GM23248 (cell line): Measurements from ENCODE around the gene RBMS1. TPM values are rescaled to one million over a fixed set of nuclear protein-coding genes. Genes with fewer than 3 reads are reported as not detected.

Experiments used
- DNase-seq: peaks from one replicate; pipeline ENCODE4 v3.0.0-alpha.2; 2015
- H2AFZ ChIP-seq: fragments of 200-600 bp; sonication (generic); 2 replicates; pipeline ENCODE4 v1.6.1; 2016; ENCODE audit warnings: antibody characterized with exemption
- H3F3A ChIP-seq: fragments of 200-600 bp; sonication (generic); 2 replicates; pipeline ENCODE4 v1.6.1; 2016; ENCODE audit warnings: mild to moderate bottlenecking, antibody characterized with exemption, mixed run types; ENCODE audit not compliant: insufficient read depth
- H3K27ac ChIP-seq: fragments of 200-600 bp; sonication (generic); 2 replicates; pipeline ENCODE4 v1.5.1; 2016; ENCODE audit warnings: mild to moderate bottlenecking
- H3K27me3 ChIP-seq: fragments of 200-600 bp; sonication (generic); replicated peaks from 2 replicates; pipeline ENCODE4 v1.6.1; 2016; ENCODE audit warnings: mild to moderate bottlenecking; ENCODE audit not compliant: insufficient read depth
- H3K36me3 ChIP-seq: fragments of 200-600 bp; sonication (generic); 2 replicates; pipeline ENCODE4 v1.6.1; 2016; ENCODE audit warnings: low read depth, mild to moderate bottlenecking
- H3K4me1 ChIP-seq: fragments of 200-600 bp; sonication (generic); 2 replicates; pipeline ENCODE4 v1.6.1; 2016; ENCODE audit warnings: mild to moderate bottlenecking; ENCODE audit not compliant: insufficient read depth
- H3K4me2 ChIP-seq: fragments of 200-600 bp; sonication (generic); one replicate; pipeline ENCODE4 v1.6.1; 2016; ENCODE audit warnings: mild to moderate bottlenecking; ENCODE audit not compliant: unreplicated experiment
- H3K4me3 ChIP-seq: fragments of 200-600 bp; sonication (generic); 2 replicates; pipeline ENCODE4 v1.5.1; 2016; ENCODE audit warnings: mild to moderate bottlenecking
- H3K79me2 ChIP-seq: fragments of 200-600 bp; sonication (generic); 2 replicates; pipeline ENCODE4 v1.6.1; 2016; ENCODE audit warnings: mild to moderate bottlenecking; ENCODE audit not compliant: insufficient read depth
- H3K9ac ChIP-seq: fragments of 200-600 bp; sonication (generic); 2 replicates; pipeline ENCODE4 v1.6.1; 2016; ENCODE audit warnings: mild to moderate bottlenecking
- H3K9me2 ChIP-seq: fragments of 200-600 bp; sonication (generic); 2 replicates; pipeline ENCODE4 v1.6.1; 2016; ENCODE audit warnings: mixed run types, mild to moderate bottlenecking, moderate library complexity; ENCODE audit not compliant: insufficient read depth
- H3K9me3 ChIP-seq: fragments of 200-600 bp; sonication (generic); one replicate; pipeline ENCODE4 v1.6.1; 2017; ENCODE audit warnings: low read depth
- H4K20me1 ChIP-seq: fragments of 200-600 bp; sonication (generic); 2 replicates; pipeline ENCODE4 v1.6.0; 2016; ENCODE audit not compliant: insufficient read depth
- EZH2 ChIP-seq: fragments of 200-600 bp; sonication (generic); IDR thresholded peaks from 2 replicates; pipeline ENCODE4 v1.6.1; 2018; ENCODE audit warnings: antibody characterized with exemption, mild to moderate bottlenecking; ENCODE audit not compliant: insufficient read depth, poor library complexity, severe bottlenecking
- EZH2phosphoT487 ChIP-seq: fragments of 200-600 bp; sonication (generic); IDR thresholded peaks from 2 replicates; pipeline ENCODE4 v1.6.1; 2018; ENCODE audit warnings: antibody characterized with exemption, moderate library complexity, mild to moderate bottlenecking, low read depth; ENCODE audit not compliant: insufficient read depth
- WGBS, 2 experiments: methylation state at CpG; one replicate each; pipeline ENCODE4 v1.1.6; 2015 to 2017; ENCODE audit warnings: low lambda C conversion rate in 2 of 2, low coverage in 1 of 2; ENCODE audit errors: missing lambda C conversion rate in 2 of 2; 5-methylcytosine and 5-hydroxymethylcytosine counted together
- in situ Hi-C: fragments of 300-500 bp; cut with MboI; formaldehyde crosslinking; loops from 2 replicates; pipeline ENCODE4 v1.15.0; 2020
- polyA plus RNA-seq: library from polyadenylated mRNA; unstranded; fragments of >200 nt; fragmentation: Nextera tagmentation; extraction: Ambion mirVana; gene quantifications from 2 replicates; pipeline ENCODE4 v1.2.1, GENCODE V29; 2016
- total RNA-seq: library from RNA; depleted of rRNA; stranded (reverse); fragments of >200 nt; shearing (Covaris generic); gene quantifications from 2 replicates; pipeline ENCODE4 v1.2.3, GENCODE V29; 2014

The RBMS1 gene
- total and polyA plus RNA-seq, 2 experiments from 2014 or later, result 72.3 to 91.7 TPM

GRCh38 chr2:160337728-160338127 is 155.9 kb downstream of the RBMS1 start:
- DNase-seq, result no peak
- no peaks in the 10 kb centered on the region for H3K9me3 ChIP-seq
- H3K27me3 ChIP-seq, result no peaks in the 10 kb centered on the region
- in situ Hi-C loops, result no loop called here
- TF ChIP-seq EZH2, result no peak
- TF ChIP-seq EZH2phosphoT487, result no peak
- WGBS, 2 experiments, result 51 to 52% methylated on average over 3 of the region's 3 CpGs
- no peak overlapping the region for H3K27ac ChIP-seq
- H3F3A ChIP-seq, result peaks cover 76% of the 10 kb centered on the region
- no peak overlapping the region for H3K9ac ChIP-seq
- peaks cover 10% of the 10 kb centered on the region; the same call in 1 of the 2 replicates for H3K36me3 ChIP-seq
- no peak overlapping the region for H2AFZ ChIP-seq
- no peak overlapping the region for H3K4me3 ChIP-seq
- no peak overlapping the region for H3K4me2 ChIP-seq
- H3K9me2 ChIP-seq, result no peaks in the 10 kb centered on the region
- H3K4me1 ChIP-seq, result peaks cover 76% of the 10 kb centered on the region
- H4K20me1 ChIP-seq, result peaks cover 46% of the 10 kb centered on the region
- H3K79me2 ChIP-seq, result peaks cover 100% of the 10 kb centered on the region

- no peak for DNase-seq
- Histone ChIP-seq H3K4me3 (no peak overlapping the region), H3K9me3 (no peaks in the 10 kb centered on the region), H3K4me1 (peaks cover 83% of the 10 kb centered on the region), H3K4me2 (no peak overlapping the region), H2AFZ (no peak overlapping the region), H3K9me2 (no peaks in the 10 kb centered on the region), H3K79me2 (peaks cover 100% of the 10 kb centered on the region), H3K27me3 (no peaks in the 10 kb centered on the region), H3K36me3 (peaks cover 2% of the 10 kb centered on the region; the same call in 1 of the 2 replicates), H3F3A (peaks cover 81% of the 10 kb centered on the region), H3K27ac (peak overlapping the region; percentile 75; the same call in 1 of the 2 replicates), H3K9ac (no peak overlapping the region), H4K20me1 (peaks cover 46% of the 10 kb centered on the region)
- WGBS, 2 experiments, result 96 to 99% methylated on average over 4 of the region's 4 CpGs
- TF ChIP-seq EZH2phosphoT487, result no peak
- TF ChIP-seq EZH2, result no peak
- in situ Hi-C loops, result no loop called here
Measured at GRCh38 chr2:160336635-160337034, 157.0 kb downstream of the RBMS1 start.

GRCh38 chr2:160336105-160336504 is 157.5 kb downstream of the RBMS1 start:
- no peak overlapping the region for H3K4me3 ChIP-seq
- peak overlapping the region; percentile 75 for H3K27ac ChIP-seq
- TF ChIP-seq EZH2, result no peak
- TF ChIP-seq EZH2phosphoT487, result no peak
- H3F3A ChIP-seq, result peaks cover 81% of the 10 kb centered on the region
- H3K27me3 ChIP-seq, result no peaks in the 10 kb centered on the region
- H3K9me3 ChIP-seq, result no peaks in the 10 kb centered on the region
- peak; percentile 54 for DNase-seq
- 50 to 63% methylated on average over 1 of the region's 1 CpG for WGBS, 2 experiments
- no peak overlapping the region for H3K9ac ChIP-seq
- H3K9me2 ChIP-seq, result no peaks in the 10 kb centered on the region
- no peak overlapping the region for H2AFZ ChIP-seq
- in situ Hi-C loops, result no loop called here
- H3K36me3 ChIP-seq, result no peaks in the 10 kb centered on the region; the same call in 1 of the 2 replicates
- H3K79me2 ChIP-seq, result peaks cover 100% of the 10 kb centered on the region
- peak overlapping the region; percentile 30 for H3K4me2 ChIP-seq
- H3K4me1 ChIP-seq, result peaks cover 84% of the 10 kb centered on the region
- peaks cover 42% of the 10 kb centered on the region for H4K20me1 ChIP-seq

GRCh38 chr2:160335441-160335840 is 158.2 kb downstream of the RBMS1 start:
- no peaks in the 10 kb centered on the region for H3K9me2 ChIP-seq
- H3K36me3 ChIP-seq, result no peaks in the 10 kb centered on the region; the same call in 1 of the 2 replicates
- in situ Hi-C loops, result no loop called here
- no peak overlapping the region for H3K4me3 ChIP-seq
- peaks cover 87% of the 10 kb centered on the region for H3F3A ChIP-seq
- H3K27ac ChIP-seq, result peak overlapping the region; percentile 75
- DNase-seq, result no peak
- H3K79me2 ChIP-seq, result peaks cover 100% of the 10 kb centered on the region
- no peaks in the 10 kb centered on the region for H3K27me3 ChIP-seq
- H4K20me1 ChIP-seq, result peaks cover 40% of the 10 kb centered on the region
- H3K9ac ChIP-seq, result peak overlapping the region; percentile 23; the same call in 1 of the 2 replicates
- TF ChIP-seq EZH2, result no peak
- TF ChIP-seq EZH2phosphoT487, result no peak
- H3K4me2 ChIP-seq, result peak overlapping the region; percentile 30
- no peak overlapping the region for H2AFZ ChIP-seq
- H3K9me3 ChIP-seq, result no peaks in the 10 kb centered on the region
- H3K4me1 ChIP-seq, result peaks cover 84% of the 10 kb centered on the region
- 35 to 43% methylated on average over 5 of the region's 5 CpGs for WGBS, 2 experiments
